ENCODE data around the gene COL4A1.

DNA sequence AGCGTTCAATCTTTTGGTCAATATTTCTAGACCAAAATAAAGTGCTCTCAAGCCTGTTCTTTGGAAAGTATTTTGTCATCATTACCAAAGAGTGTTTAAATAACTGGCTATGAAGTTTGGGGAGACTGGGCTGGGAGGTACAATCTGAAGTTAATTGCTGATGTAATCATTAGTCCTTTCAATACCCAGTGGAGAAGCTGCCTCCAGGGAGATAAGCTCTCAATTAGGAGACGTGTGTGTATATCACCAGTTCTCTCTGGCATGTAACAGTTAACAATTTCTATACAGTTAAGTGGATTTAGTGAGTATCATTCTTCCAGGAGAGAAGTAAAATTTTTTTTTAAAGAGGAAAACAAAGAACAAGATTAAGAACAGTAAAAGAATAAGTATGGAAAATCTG is 1.4 kb downstream of the COL4A1 start:
- TF ChIP-seq HDGF (IDR thresholded peaks at IDR 0.05; ENCODE audit: borderline replicate concordance) = no peak
- TF ChIP-seq NFRKB (IDR thresholded peaks at IDR 0.05) = no peak

Data from HEK293T (cell line).